Breast epithelium (tissue), 4 donors: ENCODE results near the gene AOX1. TPM values are rescaled to one million over a fixed set of nuclear protein-coding genes. Genes with fewer than 3 reads are reported as not detected.
"Not testable (repeated sequence)": the region's sequence is repeated elsewhere in the genome, so short reads cannot be mapped to it uniquely, and the experiment has no call there.

ENCODE experiments used
- DNase-seq, 2 donors: peaks; one replicate each; pipeline ENCODE4 v3.0.0-alpha.2; 2019; ENCODE audit warnings: low spot score in 2 of 2
- H3K27ac ChIP-seq, 2 donors: fragments of 200-600 bp; sonication (generic) in 1 of 2; one replicate each; pipeline ENCODE4 v1.5.1; 2016 to 2019; ENCODE audit warnings: mild to moderate bottlenecking in 1 of 2
- H3K27me3 ChIP-seq, 2 donors: fragments of 200-600 bp; sonication (generic) in 1 of 2; one replicate each; pipeline versions ENCODE4 v1.5.1 to v1.6.0; 2017 to 2019; ENCODE audit warnings: control low read depth in 1 of 2, mild to moderate bottlenecking in 1 of 2
- H3K36me3 ChIP-seq: fragments of 200-600 bp; one replicate; pipeline ENCODE4 v1.5.1; 2019
- H3K4me1 ChIP-seq, 2 donors: fragments of 200-600 bp; sonication (generic); one replicate each; pipeline ENCODE4 v1.5.1; 2016 to 2019; ENCODE audit warnings: control low read depth in 1 of 2
- H3K4me3 ChIP-seq, 3 donors: fragments of 200-600 bp; sonication (generic); 1 replicate in 2 of 3; 2 replicates in 1 of 3; pipeline ENCODE4 v1.5.1; 2016 to 2019; ENCODE audit warnings: mild to moderate bottlenecking in 3 of 3, moderate library complexity in 2 of 3
- H3K9me3 ChIP-seq, 2 donors: fragments of 200-600 bp; sonication (generic) in 1 of 2; one replicate each; pipeline ENCODE4 v1.5.1; 2016 to 2019; ENCODE audit warnings: control low read depth in 1 of 2
- CTCF ChIP-seq, 3 donors: fragments of 450-650 bp; IDR thresholded peaks; one replicate each; pipeline ENCODE4 v1.5.1; 2016 to 2017; ENCODE audit warnings: antibody characterized with exemption in 3 of 3, mild to moderate bottlenecking in 3 of 3, moderate library complexity in 3 of 3
- POLR2A ChIP-seq: fragments of 450-650 bp; IDR thresholded peaks from one replicate; pipeline ENCODE4 v1.6.1; 2016; ENCODE audit warnings: antibody characterized with exemption, mild to moderate bottlenecking, moderate library complexity
- POLR2AphosphoS5 ChIP-seq, 3 donors: sonication (generic); formaldehyde crosslinking; IDR thresholded peaks; one replicate each; pipeline ENCODE4 v1.6.1; 2017; ENCODE audit warnings: antibody characterized with exemption in 3 of 3
- intact Hi-C: fragments of 100-400 bp; cut with DNase I; formaldehyde crosslinking; loops from one replicate; pipeline ENCODE4 v1.15.1; 2023; ENCODE audit warnings: low total_unique reads
- total RNA-seq, 3 donors: library from RNA; depleted of rRNA; stranded (reverse); fragments of >200 nt; gene quantifications; one replicate each; pipeline ENCODE4 v1.1.0, GENCODE V29; 2016

AOX1 gene
- total RNA-seq, 3 donors from 2014 or later, result 100.0 to 611 (median 111) TPM

GRCh38 chr2:200637901-200638300 is 52.1 kb downstream of the AOX1 start:
- H3K27me3 ChIP-seq, result no peaks in the 10 kb centered on the region
- no peaks in the 10 kb centered on the region for H3K36me3 ChIP-seq
- intact Hi-C loops, result no loop called here
- no peak for TF ChIP-seq POLR2AphosphoS5 (IDR thresholded peaks at IDR 0.05)
- no peak for TF ChIP-seq POLR2A
- TF ChIP-seq CTCF (IDR thresholded peaks at IDR 0.05), result no peak
- H3K27ac ChIP-seq, result no peak overlapping the region
- H3K9me3 ChIP-seq, result peaks cover 0 to 3% of the 10 kb centered on the region in 2 donors
- no peak overlapping the region for H3K4me3 ChIP-seq
- no peak for DNase-seq
- H3K4me1 ChIP-seq, result no peaks in the 10 kb centered on the region

DNA sequence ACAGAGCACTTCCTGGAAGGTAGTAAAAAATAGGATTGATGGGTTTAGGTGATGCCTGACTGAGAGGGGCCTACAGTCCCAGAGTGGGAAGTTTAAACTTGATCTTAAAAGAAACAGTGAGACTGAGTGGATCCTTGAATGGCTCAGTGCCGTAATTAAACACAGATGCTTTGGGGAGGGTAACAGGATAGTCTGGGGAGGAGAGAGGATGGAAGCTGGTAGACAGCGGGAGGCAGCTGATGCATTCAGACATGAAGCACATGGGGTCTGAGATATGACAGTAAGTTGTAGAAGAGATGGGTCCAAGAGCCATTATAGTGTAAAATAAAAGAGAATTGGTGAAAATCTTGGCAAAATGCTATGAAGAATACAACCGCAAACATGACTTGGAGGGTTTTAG is 54.4 kb downstream of the AOX1 start:
- Histone ChIP-seq H3K4me3 (no peak overlapping the region), H3K36me3 (no peaks in the 10 kb centered on the region), H3K27me3 (no peaks in the 10 kb centered on the region), H3K27ac (no peak overlapping the region), H3K9me3 (no peaks in the 10 kb centered on the region), H3K4me1 (no peaks in the 10 kb centered on the region)
- intact Hi-C loops, result no loop called here
- TF ChIP-seq POLR2AphosphoS5 (IDR thresholded peaks at IDR 0.05) (no peak), POLR2A (no peak), CTCF (IDR thresholded peaks at IDR 0.05) (no peak)
- no peak for DNase-seq

- H3K4me3 ChIP-seq, result no peak overlapping the region
- intact Hi-C loops, result no loop called here
- DNase-seq, result no peak
- TF ChIP-seq POLR2AphosphoS5 (IDR thresholded peaks at IDR 0.05) (no peak), CTCF (IDR thresholded peaks at IDR 0.05) (no peak), POLR2A (no peak)
- no peaks in the 10 kb centered on the region for H3K36me3 ChIP-seq
- H3K27ac ChIP-seq, result no peak overlapping the region
- no peaks in the 10 kb centered on the region for H3K27me3 ChIP-seq
- H3K4me1 ChIP-seq, result no peaks in the 10 kb centered on the region
- no peaks in the 10 kb centered on the region for H3K9me3 ChIP-seq
Observed at GRCh38 chr2:200640901-200641300, 55.1 kb downstream of the AOX1 start.

DNA sequence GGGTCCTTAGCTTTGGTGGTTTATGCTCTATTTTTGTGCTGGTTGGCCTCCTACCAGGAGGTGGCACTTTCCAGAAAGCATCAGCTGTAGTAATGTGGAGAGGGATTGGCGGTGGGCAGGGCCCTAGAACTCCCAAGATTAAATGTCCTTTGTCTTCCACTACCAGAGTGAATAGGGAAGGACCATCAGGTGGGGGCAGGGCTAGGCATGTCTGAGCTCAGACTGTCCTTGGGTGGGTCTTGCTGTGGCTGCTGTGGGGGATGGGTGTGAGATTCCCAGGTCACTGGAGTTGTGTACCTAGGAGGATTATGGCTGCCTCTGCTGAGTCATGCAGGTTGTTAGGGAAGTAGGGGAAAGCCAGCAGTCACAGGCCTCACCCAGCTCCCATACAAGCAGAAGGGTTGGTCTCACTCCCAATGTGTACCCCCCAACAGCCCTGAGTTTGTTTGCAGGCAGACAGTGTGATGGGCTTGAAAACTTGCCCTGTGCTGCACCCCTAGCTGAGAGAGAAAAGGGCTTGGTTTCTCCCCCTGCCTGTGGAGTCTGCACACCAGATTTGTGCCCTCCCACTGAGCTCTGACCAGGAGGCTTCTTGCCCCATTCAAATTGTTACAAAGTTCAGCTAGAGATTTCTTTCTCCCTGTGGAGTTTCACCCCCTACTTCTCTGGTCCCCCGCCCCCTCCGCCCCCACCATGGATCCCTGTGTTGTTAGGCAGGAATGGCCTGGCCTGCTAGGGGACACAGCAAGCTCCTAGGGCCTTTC is 62.9 kb downstream of the AOX1 start:
- H3K4me1 ChIP-seq, intact Hi-C loops, H3K36me3 ChIP-seq, H3K27me3 ChIP-seq, H3K27ac ChIP-seq, H3K9me3 ChIP-seq, DNase-seq, H3K4me3 ChIP-seq: not testable (repeated sequence)

DNA sequence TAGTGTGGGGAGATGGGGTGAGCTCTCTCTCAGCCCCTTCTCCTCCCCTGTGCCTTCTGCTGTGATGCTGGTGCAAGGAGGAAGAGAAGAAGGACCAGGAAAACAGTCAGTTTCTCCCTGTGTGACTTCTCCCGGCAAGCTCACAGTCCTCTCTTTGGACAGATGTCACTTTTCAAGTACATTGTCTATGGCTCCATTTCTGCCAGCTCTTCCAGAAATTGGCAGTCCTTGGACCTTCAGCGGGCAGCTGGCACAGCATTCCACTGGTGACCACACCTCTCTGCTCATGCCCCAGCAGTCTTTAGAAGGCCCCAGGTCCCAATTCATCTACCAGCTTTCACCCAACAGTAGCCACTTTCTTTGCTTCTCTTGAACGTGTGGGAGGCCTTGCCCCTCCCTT is 63.9 kb downstream of the AOX1 start:
- H3K27ac ChIP-seq, result no peak overlapping the region
- H3K27me3 ChIP-seq, result no peaks in the 10 kb centered on the region
- no peak for TF ChIP-seq CTCF (IDR thresholded peaks at IDR 0.05)
- no peak for TF ChIP-seq POLR2A
- TF ChIP-seq POLR2AphosphoS5 (IDR thresholded peaks at IDR 0.05), result no peak
- intact Hi-C loops, result no loop called here
- H3K4me3 ChIP-seq, result no peak overlapping the region
- H3K4me1 ChIP-seq, result no peaks in the 10 kb centered on the region
- no peaks in the 10 kb centered on the region for H3K9me3 ChIP-seq
- H3K36me3 ChIP-seq, result no peaks in the 10 kb centered on the region
- DNase-seq, result no peak
